ENCODE measurements around the gene RAB12. TPM values are rescaled to one million over a fixed set of nuclear protein-coding genes. Genes with fewer than 3 reads are reported as not detected.

The RAB12 gene
- total and polyA plus RNA-seq, 2 of the 8 experiments (the other 6 are each of a cell fraction or from before 2014, with no cell fraction given) = 19.7 to 45.9 TPM

GRCh38 chr18:8685914-8686216, 76.6 kb downstream of the RAB12 start (continued):
- TF ChIP-seq CHD7 (IDR thresholded peaks at IDR 0.05; ENCODE audit: insufficient replicate concordance, low read length) (no peak), POLR2A (IDR thresholded peaks at IDR 0.05; ENCODE audit: control extremely low read depth in 1 of 2, low read depth in 2 of 2, low read length in 2 of 2) (no peak), CEBPB (IDR thresholded peaks at IDR 0.05; ENCODE audit: low read depth, low read length) (no peak), SP2 (IDR thresholded peaks at IDR 0.05; ENCODE audit: low read length) (no peak), POU5F1 (IDR thresholded peaks at IDR 0.05; ENCODE audit: low read depth, low read length) (no peak), MAX (IDR thresholded peaks at IDR 0.05) (no peak), RFX5 (IDR thresholded peaks at IDR 0.05; ENCODE audit: borderline replicate concordance, low read depth, low read length) (no peak), E2F6 (IDR thresholded peaks at IDR 0.05) (no peak), TEAD4 (IDR thresholded peaks at IDR 0.05; ENCODE audit: low read depth, low read length) (no peak), SUZ12 (IDR thresholded peaks at IDR 0.05; ENCODE audit: low read length) (no peak), SIN3A (conservative IDR thresholded peaks at IDR 0.05 in 1 of 2, IDR thresholded peaks at IDR 0.05 in 1 of 2; ENCODE audit: low read depth in 1 of 2, low read length in 2 of 2) (no peak), TCF12 (IDR thresholded peaks at IDR 0.05; ENCODE audit: low read depth, low read length) (no peak), TBP (IDR thresholded peaks at IDR 0.05; ENCODE audit: low read depth, low read length) (no peak)
